Stimulated activated CD4-positive, alpha-beta T cell treated with anti-CD3 and anti-CD28 coated beads, Interleukin-15, amount 100 ng/mL, for 48 hours (primary cell): ENCODE measurements around the gene GALNT2.

Experiments
- DNase-seq, 2 donors: peaks; one replicate each; pipeline ENCODE4 v3.0.0-alpha.2; 2020; ENCODE audit warnings: low read depth in 2 of 2

The GALNT2 gene

DNA sequence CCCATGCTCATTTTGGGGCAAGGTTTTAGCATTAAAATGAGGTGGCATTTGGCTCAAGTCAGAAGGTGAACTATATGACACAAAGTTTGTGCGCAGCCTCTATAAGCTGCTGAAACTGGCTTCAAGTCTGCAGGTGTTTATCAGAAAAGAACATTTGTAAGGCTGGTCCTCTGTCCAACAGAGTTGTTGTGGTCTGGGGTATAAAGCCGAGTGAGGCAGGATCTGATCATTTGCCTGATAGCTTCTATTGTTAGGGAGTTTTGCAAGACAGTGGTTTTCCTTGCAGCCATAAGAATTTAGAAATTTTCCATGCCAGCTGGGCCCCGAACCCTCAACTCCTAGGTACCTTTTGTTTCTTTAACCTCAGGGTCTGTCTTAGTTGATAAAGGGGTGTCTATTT, 228.3 kb downstream of the GALNT2 start:
- DNase-seq = no peak

DNA sequence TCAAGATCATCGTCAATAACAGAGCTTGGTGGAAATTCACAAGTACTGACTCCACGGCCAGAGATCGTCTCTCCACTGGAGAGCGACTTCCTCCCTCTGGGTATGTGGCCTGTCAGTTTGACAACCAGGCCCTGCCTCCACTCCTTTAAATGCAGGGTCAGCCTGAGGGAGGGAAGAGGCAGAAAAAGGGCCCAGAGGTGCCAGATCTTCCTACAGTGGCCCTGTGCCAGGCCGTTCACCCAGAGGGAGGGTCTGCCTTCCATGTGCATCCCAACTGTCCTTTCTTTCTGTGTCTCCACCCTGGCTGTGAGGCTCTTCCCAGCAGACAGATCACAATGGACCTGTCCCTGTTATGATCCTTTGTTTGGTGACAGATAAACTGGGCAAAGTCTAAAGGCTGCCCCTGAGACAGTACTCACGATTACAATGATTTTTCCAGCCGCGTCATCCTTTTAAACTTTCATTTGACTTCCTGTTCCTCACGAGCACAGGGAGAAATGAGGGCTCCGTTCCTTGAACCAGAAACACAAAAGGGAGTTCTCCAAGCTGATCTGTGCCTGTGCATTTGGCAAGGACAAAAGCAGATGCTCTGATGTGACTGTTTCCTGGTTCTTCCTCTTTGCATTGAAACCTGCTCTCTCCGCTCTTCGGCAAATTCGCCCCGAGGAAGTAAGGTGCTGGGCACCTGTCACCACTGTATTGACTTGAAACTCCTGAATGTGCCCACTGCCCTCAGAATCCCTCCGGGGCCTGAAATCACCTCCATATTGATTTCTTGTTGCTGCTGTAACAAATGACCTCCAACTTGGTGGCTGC, 232.4 kb downstream of the GALNT2 start:
- DNase-seq = no peak

DNA sequence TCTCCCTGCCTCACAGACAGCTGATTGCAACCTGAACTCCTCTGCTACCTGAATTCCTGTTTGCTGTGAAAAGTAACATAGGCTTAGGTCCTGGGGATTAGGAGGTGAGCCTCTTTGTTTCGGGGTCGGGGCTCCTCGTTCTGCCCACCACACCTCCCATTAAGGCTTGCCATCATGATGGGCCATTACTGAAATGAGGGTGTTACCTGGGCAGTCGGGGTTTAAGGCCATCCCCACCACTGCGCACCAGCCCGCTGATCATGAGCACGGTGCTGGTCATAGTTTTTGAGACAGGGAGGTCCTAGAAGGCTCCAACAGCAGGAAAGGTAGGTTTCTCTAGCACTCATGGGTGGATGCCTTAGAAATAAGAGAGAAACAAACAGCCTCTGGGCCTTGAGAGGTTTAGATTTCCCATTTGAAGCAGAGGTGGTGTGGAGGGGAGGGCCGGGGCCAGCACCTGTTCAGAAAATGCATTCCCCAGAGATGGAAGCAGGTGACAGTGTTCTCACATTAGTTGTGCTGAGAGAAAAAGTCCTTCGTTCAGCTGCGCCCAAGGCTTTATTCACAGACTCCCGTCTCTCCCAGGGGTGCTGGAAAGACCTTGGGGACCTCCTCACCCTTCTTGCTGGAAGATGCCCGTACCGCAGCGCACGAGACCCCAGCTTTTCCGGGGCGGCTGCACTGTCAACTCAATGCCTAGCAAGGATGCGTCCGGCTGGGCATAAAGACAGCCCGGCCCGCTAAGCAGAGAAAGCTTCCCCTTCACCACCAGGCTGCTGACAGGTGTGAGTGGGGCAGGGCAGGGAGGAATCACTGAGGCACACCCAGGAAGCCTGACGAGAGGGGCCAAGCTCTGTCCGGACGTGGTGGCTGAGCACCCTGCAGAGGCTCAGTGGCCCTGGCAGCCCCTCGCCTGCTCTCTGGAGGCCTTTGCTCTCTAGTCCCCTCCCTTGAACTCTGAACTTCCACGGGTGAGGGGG, 233.6 kb downstream of the GALNT2 start:
- no peak for DNase-seq

DNA sequence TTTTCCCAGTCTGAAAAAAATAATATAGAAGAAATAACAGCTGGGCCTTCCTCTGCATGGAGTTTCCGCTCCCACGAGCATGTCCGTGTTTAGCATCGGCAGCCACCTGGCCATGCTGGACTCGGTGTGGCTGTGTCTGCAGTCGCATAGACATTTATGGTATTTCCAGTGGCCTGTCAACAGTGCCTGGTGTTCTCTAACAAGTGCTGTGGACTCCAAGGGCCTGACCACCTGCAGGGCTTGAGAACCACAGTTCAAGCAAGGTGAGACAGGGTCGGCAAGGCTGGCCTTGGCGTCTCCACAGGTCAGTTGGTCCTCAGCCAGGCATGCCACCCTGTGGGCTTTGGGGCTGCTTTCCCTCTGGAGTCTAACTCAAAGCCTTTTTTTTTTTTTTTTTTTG, 234.3 kb downstream of the GALNT2 start:
- DNase-seq = no peak

DNA sequence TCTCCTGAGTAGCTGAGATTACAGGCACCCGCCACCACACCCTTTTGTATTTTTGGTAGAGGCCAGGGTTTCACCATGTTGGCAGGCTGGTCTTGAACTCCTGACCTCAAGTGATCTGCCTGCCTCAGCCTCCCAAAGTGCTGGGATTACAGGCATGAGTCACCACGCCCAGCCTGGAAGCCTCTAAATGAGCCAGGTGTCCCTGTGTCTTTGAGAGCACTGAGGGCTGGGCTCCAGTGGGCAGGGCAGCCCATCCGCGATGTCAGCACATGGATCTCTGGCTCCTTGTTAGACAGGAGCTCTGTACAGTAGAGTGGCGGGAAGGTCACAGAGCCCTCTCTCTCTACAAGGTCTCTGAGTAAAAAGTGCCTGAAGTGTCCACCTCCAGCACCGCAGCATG, 234.8 kb downstream of the GALNT2 start:
- DNase-seq = no peak

DNA sequence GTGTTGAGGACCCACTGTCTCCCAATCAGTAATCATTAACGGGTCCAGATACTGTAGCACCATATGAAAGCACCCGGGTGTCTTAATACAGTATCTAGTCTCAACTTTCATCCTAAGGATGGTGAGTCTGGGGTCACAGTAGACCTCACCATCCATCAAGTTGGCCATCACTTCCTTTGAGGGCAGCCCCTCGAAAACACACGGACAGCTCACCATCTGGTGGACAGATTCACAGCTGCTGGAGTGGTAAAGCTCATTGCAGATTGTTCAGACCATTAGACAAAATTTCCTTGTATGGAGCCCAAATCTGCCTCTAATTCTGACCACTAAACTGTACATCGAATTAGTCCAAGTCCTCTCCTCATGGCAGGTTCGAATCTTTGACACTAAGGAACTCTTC, 236.0 kb downstream of the GALNT2 start:
- DNase-seq = no peak

DNA sequence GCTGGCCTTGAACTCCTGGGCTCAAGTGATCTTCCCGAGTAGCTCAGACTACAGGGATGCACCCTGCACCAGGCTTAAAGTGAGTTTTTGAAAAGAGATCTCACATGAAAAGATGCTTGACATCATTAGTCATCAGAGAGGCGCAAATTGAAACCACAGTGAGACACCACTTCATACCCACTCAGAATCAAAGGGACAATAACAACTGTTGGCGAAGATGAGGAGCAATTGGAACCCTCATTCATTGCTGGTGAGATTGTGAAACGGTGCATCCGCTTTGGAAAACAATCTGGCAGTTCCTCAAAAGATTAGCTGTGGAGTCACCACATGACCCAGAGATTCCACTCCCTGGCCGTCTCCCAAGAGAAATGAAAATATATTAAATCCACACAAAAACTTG, 236.8 kb downstream of the GALNT2 start:
- no peak for DNase-seq

DNA sequence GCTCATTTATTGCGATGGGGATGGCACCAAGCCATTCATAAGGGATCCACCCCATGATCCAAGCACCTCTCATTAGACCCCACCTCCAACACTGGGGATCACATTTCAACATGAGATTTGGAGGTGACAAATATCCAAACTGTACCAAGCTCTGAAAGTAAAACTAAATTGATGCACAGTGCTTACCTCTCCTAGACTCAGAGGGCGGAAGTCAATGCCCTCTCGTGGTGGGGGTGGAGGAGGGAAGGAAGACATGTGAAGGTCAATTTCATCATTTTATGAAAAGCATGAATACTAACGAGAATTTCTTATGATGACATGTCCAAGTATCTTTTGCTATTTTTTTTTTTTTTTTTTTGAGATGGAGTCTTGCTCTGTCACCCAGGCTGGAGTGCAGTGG, 239.1 kb downstream of the GALNT2 start:
- DNase-seq = peak; percentile 24 to 33

DNA sequence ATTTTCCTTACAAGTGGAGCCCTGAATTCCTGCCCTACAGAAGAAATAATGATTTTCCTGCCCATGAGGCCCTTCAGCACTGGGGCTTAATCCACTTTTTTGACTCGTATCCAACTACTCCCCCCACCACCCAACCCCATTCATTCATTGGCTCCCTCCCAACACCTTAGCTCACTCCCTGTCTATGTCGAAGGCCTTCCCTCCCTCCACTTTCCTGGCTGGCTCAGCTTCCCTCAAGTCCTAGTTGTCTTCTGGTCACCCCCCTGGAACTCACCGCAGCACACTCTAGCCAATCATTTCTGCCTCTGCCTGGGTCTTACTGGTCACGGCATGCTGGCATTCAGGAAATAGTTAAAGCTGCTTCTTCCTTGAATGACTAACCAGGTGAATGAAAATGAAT, 240.2 kb downstream of the GALNT2 start:
- DNase-seq = no peak

DNA sequence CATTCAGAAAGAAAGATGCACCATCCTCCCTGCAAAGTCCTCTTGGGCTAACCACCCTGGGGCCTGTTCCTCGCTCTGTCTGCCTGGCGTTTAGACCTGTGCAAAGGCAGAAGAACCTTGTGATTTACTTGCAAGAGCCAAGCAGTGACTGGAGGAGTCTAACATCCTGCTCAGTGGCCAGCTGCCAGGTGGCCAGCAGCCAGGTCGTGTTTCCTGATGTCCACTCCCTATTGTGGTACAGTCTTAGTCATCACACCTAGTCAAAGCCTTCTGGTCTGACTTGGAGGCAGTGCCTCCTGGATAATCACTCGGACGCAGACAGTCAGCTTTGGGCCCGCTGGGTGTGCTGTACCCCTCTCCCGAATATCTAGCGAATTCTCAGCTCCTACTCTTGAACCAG, 241.0 kb downstream of the GALNT2 start:
- DNase-seq = no peak

DNA sequence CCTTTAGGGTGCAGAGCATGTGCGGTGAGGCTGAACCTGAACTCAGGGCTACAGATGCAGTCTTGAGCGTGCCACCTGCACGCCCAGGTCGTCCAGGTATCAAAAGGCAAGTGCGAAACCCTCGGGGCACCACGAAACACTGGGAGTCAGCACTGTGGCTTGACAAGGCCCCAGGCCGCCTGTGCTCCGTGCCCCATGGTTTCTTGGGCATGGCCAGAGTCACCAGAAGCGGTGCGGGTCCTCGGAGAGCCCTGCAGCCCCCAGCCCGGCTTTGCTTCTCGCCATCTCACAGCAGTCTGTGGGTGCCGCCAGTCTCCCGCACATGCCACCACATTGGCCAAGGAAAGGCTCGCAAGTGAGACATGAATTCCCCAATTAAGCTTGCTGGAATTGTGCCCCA, 241.8 kb downstream of the GALNT2 start:
- DNase-seq = no peak

DNA sequence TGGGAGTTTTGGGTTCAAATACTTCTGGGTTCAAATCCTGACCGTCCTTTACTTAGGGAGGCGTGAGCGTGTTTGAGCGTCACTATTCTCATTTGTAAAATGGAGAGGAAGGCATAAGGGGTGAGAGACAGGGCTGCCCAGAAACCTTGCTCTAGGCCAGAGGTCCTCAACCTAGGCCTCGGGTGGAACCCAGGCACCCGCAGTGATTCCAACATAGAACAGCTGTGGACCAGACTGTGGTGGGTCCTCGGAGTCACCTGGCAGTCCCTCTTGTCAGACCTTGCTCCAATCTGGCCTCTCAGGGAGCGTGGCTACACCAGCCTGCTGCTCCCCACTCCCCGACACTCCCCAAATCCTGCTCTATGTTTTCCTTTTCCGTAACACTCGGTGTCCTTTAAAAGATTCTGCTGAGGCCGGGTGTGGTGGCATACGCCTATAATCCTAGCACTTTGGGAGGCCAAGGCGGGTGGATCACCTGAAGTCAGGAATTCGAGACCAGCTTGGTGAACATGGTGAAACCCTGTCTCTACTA, 242.7 kb downstream of the GALNT2 start:
- DNase-seq = no peak

DNA sequence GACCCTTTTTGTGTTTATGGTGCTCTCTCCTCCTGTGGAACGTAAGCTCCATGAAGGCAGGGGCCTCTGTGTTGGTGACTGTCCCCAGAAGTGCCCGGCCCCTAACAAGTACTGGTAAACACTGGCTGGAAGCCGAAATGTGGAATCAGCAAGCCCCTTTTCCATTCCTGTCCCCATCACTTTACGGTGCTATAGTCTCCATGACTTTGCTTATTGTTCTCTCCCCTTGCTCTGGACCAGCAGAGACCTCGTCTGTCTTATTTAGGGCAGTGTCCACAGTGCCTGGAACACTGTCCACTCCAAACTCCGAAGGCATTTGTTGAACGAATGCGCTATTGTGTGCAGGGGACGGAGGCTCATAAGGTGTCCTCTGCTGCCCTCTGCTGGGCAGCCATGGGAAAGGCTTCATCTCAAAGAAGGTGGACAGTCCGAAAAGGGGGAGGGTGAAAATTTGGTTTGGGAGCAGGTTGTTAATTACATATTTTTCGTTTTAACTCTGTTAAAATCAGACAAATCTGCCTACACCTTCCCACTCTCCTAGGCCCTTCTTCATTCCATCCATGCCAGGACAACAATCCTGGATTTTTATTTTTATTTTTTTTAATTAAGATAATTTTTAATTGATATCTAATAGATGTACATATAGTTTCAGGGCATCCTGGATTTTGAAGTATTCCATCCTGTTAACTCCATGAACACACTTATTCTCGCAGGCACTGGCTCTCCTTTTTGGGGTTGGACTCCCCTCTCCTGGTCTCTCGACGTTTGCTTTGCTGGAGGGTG, 243.5 kb downstream of the GALNT2 start:
- peak in 1 of 2 donors; percentile 41 for DNase-seq

DNA sequence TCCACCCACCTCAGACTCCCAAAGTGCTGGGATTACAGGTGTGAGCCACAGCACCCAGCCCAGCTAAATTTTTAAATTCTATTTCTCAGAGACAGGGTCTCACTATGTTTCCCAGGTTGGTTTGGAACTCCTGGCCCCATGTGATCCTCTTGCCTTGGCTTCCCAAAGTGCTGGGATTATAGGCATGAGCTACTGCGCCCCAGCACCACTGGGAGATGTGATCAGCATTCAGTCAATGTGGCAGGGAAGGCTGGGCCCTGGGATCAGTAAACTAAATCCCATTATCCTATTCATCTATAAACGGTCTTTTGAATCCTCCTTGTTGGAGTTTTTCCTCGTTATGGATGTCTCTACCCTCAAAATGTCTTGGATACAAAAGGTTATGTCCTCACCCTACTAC, 245.6 kb downstream of the GALNT2 start:
- no peak for DNase-seq

DNA sequence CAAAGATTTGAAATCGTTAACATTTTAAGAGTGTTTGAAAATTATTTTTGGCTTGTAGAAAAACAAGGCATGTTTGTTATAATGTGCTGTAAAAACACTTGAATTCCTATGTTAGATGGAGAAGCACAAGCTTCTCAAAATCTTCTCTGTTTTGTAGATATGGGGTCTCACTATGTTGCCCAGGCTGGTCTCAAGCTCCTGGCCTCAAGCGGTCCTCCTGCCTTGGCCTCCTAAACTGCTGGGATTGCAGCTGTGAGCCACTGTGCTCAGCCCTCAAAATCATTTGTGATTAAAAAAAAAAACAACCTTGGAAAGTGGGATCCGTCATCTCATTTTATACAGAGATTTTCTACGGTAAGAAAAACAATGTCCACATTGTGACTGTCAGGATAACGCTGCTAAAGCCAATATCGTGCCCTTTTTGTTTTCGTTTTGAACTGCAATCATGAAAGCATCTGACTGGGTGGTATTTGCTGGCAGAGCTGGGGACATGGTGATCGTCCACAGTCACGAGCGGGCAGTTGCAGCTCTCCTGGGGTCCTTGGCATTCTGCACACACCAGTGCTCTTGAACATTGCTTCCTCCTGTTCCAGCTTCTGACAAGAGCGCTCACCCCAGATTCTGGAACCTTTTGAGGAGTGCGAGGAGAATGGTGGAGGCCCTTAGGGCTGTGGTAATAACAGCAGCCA, 246.6 kb downstream of the GALNT2 start:
- no peak for DNase-seq

DNA sequence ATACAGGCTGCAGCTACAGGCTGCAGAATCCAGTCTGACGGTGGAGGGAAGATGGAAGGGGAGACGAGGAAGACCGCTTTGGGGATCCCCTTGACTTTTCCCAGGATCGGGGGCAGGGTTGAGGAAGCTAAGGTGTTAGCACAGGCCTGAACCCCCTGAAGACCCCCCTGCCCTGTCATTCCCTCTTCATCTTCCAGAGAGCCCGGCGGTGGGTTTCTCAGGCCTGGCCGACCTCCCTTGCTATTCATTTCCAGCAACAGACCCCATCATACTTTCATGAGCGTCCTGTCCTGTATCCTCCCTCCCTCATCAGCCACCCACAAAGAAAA, 247.1 kb downstream of the GALNT2 start:
- no peak for DNase-seq

DNA sequence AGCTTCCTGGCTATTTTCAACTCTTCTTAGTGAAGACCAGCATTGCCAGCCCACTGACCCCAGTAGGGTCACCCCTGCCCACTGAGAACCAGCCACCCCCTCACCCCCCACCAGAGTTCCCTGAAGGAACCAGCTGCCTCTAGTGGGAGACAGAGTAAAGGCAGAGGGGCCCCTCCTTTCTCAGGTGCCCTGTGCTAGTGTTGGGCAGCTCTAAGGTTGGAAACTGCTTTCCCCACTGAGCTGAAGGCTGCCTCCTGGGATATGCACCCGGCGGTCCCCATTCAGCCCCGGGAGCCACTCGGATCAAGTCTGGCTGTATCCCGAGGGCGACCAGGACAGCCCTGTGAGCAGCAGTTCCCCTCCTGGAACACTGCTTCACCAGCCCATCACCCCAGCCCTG, 248.1 kb downstream of the GALNT2 start:
- DNase-seq = no peak

DNA sequence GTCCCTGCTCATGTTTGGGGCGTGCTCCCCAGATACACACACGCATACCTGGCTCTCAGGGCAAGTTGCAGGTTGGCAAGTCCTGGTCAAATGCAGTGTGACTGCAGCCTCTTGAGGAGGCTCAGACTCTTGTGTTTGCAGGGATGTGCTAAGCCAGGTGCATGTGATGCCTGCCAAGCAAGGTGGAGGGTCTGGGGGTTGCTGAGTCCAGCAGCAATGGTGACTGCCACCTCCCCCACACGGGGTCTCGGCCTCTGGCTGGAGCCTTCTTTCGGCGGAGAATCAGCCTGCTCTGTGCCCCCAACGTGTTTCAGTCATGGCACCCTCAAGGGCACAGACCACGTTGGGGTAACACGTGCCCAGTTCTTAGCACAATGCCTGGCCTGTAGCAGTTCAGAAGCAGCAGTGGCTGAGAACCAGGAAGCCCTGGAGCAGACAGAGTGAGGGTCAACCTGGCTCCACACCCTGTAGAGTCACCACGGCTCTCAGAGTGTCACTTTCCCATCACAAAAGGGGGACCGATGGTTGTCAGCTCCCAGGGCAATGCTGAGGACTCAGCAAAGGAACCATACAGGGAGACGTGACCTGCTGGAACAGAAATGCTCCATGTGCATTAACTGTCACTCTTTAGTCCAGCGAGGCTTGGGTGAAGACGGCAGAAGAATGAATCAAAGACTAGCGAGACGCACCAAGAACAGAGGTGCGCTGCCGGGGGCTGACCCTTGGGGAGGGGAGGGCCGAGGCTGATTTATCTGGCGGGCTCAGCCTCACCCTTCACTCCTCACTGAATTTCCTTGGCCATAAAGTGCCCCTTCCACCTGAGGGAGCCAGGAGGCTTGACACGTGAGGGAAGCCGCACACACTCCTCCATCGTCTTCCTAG, 250.1 kb downstream of the GALNT2 start:
- DNase-seq = no peak

DNA sequence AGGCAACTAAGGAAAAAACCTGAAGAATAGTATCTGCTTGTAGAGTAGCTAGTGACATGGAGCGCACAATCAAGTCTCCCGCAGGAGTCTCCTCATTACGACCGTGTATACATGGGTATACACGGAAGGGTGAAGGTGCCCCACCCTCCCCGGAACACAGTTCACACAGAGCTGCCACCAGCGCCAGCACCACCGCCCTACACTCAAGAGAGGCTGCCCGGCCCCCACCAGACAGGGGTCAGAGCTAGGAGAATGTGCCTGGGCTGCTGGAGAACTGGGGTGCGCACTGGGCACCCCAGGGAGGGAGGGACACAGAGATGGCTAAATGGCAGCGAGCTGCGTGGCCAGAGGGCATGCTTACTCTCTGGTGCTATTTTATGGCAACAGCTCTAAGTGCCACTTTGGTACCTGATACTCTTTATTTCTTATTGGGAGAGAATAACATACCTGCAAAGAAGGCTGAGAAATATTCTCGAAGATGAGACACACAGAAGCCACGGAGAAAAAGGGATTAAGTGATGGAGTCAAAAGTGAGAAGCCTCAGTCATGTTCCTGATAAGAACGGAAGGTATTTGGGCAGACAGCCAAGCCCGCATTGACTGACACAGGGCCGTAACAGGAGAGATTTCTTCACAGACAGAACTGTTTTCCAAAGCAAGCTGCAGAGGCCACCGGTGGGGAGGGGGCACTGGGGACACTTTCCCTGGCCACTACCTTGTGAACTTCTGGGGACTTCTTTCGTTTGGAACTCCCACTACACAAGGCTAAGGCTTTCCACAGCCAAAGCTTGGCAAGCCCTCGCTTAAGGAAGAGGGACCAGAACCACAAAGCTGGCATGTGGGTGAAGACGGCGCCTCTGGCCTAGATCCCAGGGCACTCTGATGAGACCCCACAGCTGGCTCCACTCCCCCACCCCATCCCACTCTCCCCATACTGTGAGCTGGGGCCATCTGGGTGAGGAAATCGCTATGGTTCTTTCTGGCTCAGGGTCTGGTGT, 251.1 kb downstream of the GALNT2 start:
- DNase-seq = no peak
